HG03520 (cell line): ENCODE results near the gene EYS.
"Not testable (repeated sequence)": the region's sequence is repeated elsewhere in the genome, so short reads cannot be mapped to it uniquely, and the experiment has no call there.

Experiments used
- ATAC-seq: cut with Tn5 transposase; IDR thresholded peaks from one replicate; pipeline ENCODE4 v1.9.1; 2021; ENCODE audit warnings: mild to moderate bottlenecking, moderate library complexity; ENCODE audit not compliant: unreplicated experiment

Gene EYS

DNA sequence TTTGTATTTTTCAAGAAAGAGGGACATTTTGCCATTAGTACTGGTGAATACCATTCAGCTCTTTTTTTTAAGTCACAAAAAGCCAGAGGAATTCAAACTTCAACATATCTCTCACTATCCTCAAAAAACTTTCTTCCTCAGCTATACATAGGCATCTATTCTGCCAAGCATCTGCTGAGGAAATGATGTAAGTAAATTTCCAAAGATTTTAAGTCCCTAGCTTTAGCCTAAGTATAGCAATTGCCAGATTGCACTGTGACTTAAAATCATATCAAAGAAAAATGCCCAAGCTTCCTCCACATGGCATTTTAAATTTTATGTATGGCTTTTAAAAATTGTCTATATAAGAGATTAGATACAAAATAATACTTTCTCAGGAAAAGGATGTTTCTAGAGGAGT lies 237.4 kb downstream of the EYS start:
- ATAC-seq, result no peak

DNA sequence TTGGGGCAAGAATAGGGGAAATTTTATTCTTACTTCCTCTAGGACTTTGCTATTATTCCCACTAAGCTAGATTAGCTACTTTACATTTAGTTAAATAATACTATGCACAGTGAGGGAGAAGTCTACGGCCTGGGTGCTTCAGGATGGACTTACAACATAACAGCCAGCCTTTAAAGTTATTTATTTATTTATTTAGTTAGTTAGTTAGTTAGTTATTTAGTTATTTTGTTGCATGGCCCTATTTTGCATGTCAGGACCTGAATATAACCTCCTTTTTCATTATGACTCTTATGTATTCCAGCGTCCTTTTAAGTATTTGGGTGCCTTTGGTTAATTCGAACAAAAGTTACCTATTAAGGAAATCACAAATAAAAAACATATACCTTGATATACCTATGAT lies 238.7 kb downstream of the EYS start:
- no peak for ATAC-seq

DNA sequence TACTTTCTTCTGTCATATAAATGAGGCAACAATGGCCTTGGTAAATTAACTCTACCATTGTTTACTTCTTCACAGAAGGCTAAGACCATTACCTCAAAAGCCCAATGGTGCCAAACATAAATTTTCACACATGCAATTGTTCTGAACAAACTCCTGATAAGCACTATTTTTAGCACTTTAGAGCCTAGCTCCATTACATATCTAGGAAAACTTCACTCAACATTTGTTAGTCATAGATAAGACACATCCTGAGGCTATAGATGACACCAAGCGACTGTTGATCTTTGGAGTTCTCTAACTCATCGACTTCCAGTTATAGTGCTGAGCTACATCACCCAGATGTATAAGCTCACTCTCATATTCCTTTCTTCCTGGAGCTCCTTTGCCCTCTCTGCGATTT lies 245.9 kb downstream of the EYS start:
- ATAC-seq, result no peak

DNA sequence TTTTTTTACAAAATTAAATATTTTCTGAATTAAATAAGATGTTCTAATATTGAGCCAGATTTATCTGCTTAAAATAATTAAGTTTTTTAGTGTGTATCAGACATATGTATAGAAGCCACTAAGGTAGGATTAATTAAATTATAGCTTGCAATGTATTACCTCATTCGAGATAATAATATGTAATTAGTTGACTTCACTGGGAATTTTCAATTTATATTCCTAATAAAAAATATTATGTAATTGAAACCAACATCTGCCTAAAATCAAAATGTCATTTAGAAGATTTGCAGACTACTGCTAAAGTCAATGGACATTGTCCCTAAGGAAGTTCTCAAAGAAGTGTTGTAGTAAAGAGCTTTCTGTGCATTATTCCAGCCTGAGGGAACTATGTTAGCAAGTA lies 254.7 kb downstream of the EYS start:
- no peak for ATAC-seq

DNA sequence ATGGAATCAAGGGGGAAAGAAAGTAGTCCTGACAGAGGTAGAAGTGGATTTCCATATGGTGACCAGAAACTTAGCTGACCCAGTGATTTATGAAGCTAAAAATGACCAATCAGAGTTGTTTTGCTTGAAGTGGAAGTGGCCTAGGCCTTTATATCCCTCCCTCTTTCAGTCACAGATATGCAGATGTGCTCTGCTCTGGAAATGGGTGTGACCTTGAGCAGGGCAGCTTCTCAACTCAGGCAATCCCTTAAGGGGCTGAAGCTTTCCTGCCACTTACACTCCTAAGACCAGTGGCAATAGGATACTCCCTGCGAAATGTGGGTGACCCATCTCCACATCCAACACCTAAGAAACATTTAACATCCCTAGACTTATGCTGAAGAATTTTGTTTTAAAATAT lies 256.6 kb downstream of the EYS start:
- no peak for ATAC-seq

DNA sequence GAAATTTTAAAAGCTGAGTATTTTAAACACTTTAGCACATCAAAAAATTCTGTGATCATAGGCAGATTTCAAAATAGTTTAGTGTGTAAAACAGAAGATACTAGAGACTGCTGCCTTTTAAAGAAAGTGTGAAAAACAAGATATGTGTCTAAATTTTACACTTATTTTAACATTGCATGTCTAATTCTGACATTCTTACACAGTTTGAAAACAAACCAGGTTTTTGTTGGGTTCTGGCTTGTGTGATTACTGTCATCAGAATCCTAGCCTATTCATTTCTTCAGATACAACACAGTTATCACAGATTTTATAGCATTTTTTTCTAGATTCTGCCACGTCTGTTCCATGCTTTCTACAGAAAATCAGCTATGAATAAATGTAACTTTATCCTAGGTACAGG lies 257.1 kb downstream of the EYS start:
- no peak for ATAC-seq

DNA sequence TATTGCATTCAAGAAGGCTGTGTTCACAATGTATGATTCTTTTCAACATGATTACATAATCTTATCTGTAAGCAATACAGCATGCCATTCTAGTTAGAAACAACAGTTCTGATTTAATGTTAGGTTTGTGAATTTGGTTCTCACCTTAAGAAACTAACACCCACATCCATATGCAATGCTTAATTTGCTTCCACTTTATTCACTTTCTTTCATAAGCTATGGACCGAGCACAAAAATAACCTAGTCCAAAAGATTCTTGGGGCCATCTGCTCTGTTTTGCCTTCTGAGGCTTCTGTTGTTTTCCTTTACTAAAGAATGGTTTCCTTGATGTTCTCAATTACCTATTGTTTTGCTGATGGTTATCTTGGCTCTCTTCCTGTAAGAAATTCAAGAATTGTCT lies 258.2 kb downstream of the EYS start:
- no peak for ATAC-seq

DNA sequence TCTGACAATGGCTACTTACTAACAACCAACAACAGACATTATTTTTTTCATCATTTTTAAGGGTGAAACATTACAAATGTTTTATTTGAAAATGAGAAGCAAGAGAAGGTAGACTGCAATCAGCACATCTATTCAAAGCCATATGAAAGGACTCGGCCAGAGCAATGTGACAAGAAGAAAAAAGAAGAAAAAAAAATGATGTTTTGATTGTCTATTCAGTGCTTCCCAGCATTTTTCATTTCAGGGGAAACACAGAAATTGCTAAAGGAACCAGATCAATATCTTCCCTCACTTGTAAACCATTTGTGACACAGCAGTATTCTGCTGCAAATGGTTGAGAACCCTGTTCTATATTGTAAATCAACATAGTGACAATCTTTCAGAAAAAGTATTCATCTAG lies 270.7 kb downstream of the EYS start:
- ATAC-seq, result no peak

DNA sequence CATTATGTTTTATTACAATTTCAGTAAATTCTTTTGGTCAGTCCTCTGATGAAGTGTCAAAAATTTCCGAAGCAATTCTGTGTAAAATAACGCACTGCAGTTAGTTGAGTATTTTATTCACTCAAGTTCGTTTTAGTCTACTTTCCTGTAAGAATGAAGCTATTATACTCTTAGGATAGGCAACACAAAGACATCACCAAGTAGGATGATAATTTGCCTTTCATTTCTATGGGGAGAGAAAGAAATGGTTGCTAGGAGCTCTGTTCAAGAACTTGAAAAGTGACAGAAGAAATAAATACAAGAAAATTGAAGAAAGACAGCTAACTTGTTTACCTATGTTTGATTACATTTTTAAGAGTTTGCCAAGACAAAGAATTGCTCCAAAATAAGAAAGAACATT lies 290.4 kb downstream of the EYS start:
- ATAC-seq, result no peak

DNA sequence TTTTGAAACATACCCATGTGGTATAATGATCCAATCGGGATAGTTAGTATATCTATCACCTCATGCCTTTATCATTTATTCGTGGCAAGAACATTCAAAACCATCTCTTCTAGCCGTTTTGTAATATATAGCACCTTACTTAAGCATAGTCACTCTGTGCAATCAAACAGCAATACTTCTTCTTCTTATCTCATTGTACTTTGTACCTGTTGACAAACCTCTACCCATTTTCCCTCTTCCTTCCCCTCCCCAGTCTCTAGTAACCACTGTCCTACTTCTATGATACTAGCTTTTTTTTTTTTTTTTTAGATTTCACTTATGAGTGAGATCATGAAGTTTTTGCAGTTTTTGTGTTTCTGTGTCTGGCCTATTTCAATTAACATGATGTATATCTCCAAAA lies 296.7 kb downstream of the EYS start:
- no peak for ATAC-seq

DNA sequence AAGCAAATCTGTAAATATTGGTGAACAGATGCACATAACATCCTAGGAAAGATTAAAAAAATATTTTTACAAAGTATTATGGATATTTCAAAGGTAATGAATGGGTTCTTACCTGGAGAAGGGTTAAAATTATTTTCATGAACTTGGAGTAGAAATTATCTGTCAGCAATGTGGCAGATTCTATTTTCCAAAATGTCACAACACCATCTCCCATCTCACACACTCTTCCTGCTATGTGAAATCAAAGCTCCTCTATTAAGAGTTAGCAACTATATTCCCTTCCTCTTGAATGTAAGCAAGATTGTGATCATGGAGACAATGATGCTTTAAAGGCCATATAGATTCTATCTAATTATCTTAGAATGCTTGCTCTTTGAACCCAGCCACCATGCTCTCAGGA lies 304.5 kb downstream of the EYS start:
- ATAC-seq, result no peak

DNA sequence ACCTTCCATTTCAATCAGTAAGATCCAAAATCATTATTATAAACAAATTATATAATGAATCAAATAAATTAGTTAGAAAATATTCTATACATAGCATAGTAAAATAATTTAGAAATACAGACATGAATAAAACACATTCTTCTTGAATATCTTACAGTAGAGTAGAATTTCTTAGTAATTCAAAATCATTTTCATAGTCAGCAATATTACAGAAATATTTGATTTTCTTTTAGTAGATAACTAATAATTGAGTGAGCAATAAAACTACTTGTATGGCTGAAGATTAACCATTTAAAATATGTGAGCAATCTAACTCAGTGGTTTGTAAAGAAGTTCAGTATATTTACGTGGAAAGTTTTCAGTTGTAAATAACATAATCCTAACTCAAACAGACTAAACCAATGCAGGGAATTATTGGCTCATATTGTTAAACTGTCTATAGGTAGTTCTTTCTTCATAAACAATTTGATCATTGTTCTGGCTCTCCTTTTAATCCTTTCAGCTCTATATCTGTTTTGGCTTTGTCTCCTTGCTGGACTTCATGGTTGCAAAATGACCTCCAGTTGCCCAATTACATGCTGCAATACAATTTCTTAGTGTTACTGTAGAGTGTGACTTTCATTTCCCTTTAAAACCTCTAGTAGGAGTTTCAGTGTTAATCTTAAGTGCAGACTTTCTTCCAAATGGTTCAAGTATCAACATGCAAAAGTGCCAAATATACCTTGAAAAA lies 307.5 kb downstream of the EYS start:
- no peak for ATAC-seq

DNA sequence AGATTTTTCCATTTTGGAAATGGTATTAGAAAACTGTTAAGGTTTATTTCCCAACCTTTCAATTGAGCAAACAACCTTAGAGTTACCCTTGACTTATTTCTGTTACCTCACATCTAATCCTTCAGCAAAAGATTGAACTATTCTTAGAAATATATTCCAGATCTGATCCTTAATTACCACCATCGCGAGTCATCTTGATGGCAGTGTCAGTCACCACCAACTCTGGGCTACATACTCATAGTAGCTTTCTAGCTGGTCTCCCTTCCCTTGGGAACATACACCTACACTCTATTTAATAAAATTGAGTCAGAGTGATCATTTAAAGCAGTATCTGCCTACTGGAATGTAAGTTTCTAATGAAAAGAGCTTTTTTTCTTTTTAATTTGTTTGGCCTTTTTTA lies 308.2 kb downstream of the EYS start:
- ATAC-seq, result no peak

DNA sequence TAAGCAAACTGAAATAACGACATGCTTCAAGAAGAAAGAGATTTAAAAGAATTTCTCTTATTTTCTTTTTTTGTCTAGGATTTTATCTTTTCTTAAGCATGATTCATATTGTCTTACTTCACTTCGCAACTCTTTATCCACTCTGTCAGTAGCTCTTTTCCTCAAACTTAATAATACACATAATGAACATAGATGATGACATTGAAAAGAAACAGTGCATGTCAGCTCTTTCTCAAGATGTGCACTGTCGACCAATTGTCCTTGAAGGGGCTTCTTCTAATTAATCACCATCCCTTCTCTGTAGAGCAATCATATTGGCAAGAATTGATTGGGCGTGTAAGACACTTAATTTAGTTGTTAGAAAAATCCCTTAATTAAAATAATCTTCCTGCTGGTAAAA lies 356.5 kb downstream of the EYS start:
- ATAC-seq, result no peak

DNA sequence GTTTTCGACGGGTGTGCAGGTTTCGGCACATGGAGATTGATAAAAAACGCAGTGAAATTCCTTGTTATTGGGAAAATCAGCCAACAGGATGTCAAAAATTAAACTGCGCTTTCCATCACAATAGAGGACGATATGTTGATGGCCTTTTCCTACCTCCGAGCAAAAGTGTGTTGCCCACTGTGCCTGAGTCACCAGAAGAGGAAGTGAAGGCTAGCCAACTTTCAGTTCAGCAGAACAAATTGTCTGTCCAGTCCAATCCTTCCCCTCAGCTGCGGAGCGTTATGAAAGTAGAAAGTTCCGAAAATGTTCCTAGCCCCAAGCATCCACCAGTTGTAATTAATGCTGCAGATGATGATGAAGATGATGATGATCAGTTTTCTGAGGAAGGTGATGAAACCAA lies 404.4 kb downstream of the EYS start:
- ATAC-seq, result not testable (repeated sequence)

DNA sequence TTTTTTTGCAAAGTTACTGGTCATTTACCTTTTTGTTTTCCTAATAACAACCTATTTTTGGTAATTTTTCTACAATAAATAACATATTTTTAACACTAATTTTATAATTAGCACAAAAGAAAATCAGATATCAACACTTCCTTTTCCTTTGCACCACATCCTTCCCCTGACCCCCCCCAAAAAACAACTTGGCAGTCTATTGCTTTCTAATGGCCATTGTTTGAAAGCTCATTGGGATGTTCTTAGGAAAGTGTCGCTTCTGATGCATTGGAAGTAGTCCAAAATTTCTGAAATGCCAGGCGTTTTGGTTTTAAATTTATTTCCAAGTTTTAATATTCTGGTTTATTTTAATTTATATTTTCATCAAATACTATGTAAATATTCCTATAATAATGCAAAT lies 407.8 kb downstream of the EYS start:
- ATAC-seq, result no peak

DNA sequence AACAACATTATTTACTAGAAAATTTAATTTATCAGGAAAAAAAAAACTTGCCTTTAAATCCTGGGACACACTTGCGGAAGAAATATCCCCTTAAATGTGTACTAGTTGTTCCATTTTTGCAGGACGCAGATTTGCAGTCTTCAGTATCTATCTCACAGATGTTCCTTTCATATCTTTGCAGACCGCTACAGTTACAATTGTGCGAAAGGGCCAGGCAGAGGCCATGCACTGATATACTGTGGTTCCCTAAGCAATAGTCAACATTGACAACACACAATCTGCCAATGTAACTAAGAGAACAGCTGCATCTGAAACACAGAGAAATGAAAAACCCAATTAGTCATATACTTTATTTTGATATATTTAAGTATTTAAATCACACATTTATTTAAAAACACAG lies 411.2 kb downstream of the EYS start:
- no peak for ATAC-seq

DNA sequence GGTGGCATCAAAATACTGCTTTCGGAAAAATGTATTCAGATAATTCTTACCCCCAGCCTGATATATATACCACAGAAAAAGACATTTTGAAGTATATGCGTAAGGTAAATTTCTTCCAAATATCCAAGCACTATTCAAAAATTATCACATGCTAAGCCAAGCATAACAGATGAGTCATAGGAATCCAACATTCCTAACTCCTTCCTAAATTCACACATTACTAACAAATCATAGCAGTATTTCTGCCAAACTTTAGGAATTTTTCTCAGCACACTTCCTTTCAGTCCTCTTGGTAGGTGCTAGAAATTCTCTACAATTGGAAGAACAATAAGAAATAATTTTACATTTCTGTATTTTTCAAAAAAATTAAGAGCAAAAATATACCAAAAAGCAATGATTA lies 417.5 kb downstream of the EYS start:
- no peak for ATAC-seq

DNA sequence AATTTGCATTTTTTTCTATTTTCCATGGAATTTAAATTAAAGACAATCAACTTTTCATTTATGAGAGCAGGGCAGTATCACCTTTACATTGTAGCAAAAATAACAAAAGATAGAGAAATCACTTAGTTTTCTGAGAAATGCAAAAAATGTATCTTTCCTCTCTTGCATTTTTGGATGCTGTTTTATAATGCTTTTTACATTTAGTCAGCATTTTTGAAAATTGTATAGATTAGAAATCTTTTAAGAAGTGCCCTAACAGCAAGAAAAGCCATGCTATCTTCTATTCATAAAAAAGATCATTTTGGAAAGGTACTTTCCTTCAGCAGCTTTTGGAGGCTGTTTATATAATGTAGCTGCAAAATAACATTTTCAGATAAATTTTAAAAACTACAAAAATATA lies 421.8 kb downstream of the EYS start:
- ATAC-seq, result no peak

DNA sequence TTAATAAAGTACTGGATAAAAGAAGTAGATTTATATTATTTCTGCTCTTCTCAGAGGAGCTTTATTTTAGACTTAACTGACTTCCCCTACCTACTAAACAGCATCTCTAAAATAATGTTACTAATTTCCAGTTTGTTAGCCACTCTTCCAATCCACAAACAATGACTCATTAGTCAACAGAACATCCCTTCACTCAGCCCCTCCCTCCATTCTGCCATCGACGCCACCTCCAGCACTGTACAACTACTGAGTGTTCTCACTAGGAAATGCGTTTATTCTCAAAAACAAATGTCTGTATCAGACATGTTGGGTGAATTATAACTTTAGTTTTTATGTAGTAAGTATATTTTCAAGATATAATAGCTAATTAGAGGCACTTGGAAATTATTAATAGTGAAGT lies 427.0 kb downstream of the EYS start:
- no peak for ATAC-seq

DNA sequence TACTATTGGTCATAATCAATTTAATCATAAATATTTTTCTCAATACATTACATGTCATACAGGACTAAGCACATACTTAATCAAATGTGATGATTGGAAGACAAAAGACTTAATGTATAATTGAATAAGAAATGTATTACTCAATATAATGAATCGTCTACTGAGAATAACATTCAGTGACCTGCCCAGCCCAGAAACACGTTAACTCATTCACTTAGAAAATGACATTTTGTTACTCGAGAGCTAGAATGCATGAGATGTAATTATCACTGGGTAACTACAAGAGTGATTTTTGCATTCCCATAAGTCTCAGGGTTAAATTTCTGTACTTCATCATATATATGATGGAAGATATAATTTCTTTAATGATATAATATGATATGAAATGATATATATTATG lies 444.8 kb downstream of the EYS start:
- no peak for ATAC-seq

DNA sequence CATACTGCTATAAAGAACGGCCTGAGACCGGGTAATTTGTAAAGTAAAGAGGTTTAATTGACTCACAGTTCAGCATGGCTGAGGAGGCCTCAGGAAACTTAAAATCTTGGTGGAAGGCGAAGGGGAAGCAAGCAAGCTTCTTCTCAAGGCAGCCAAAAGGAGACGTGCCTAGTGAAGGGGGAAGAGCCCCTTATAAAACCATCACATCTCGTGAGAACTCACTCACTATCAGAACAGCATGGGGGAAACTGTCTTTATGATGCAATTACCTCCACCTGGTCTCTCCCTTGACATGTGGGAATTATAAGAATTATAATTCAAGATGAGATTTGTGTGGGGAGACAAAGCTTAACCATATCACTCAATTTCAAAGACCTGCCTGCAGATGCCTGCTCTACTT lies 447.0 kb downstream of the EYS start:
- no peak for ATAC-seq

DNA sequence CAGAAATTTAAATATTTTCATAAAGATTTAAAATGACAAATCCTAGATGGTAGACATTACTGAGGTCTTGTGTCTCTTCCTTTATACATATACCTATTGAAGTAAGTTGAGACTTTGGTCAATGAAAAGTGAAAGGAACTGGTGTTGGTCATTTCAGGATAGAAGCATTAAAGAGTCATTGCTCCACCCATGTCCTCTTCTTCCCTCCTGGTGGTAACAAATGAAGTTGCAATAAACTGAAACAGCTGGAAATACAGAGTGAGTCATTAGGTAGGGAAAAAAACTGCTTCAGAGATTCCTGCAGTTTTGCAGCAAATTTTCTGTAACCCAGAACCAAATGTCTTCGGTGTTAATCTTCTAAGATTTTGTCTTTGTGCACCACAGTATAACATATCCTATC lies 448.0 kb downstream of the EYS start:
- no peak for ATAC-seq

DNA sequence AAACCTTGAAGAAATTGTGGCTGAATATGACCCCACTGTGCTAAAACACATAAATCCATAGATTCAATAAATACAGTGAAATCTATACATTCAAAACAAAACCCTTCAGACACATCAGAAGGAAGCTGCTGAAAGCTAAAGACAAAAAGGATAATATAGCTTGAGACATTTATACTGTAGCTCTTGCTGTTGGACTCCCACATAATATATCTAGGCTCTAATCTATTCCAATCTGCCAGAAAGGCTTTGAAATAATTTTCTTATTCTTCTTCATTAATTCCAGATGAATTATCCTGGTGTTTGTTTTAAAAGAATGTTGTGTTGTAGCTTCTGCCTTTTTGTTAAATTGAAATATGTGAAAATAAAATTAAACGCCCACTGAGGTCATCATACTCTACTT lies 454.0 kb downstream of the EYS start:
- ATAC-seq, result no peak
